ENCODE measurements around the gene KCNT1. TPM values are rescaled to one million over a fixed set of nuclear protein-coding genes. Genes with fewer than 3 reads are reported as not detected.

Gene KCNT1
- total and polyA plus RNA-seq, 2 experiments from 2014 or later: 0.27 TPM; not detected in 1

DNA sequence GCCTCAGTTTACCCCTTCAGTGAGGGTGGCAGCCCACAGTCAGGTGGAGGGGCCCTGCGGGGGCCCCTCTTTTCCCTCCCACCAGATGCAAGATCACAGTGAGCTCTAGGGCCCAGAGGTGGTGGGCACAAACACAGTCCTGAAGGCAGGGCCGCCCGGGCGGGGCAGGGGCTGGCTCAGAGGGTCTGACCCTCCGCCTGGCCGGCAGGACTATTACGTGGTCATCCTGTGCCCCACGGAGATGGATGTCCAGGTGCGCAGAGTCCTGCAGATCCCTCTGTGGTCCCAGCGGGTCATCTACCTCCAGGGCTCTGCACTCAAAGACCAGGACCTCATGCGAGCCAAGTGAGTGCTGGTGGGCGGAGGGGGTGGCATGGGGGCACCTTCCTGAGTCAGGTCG lies 63.4 kb downstream of the KCNT1 start:
- no peak for DNase-seq (ENCODE audit: low spot score)
- Histone ChIP-seq H3K4me1 (ENCODE audit: insufficient read depth) (no peaks in the 10 kb centered on the region), H3K9me2 (replicated peaks; ENCODE audit: insufficient read depth) (no peaks in the 10 kb centered on the region), H3K27me3 (no peaks in the 10 kb centered on the region), H4K20me1 (ENCODE audit: insufficient read depth, poor library complexity, severe bottlenecking) (no peaks in the 10 kb centered on the region), H3K36me3 (replicated peaks; ENCODE audit: insufficient read depth, low read depth) (no peaks in the 10 kb centered on the region), H3K79me2 (no peaks in the 10 kb centered on the region), H3K27ac (no peak overlapping the region), H3K4me3 (no peak overlapping the region), H3K4me2 (no peak overlapping the region), H3K9me3 (ENCODE audit: low read depth) (no peaks in the 10 kb centered on the region), H2AFZ (no peak overlapping the region)
- WGBS (ENCODE audit: low lambda C conversion rate, missing lambda C conversion rate): 98% methylated on average over 13 of the region's 13 CpGs
- TF ChIP-seq EZH2 (IDR thresholded peaks at IDR 0.05; ENCODE audit: borderline replicate concordance): no peak
- TF ChIP-seq EZH2phosphoT487 (IDR thresholded peaks at IDR 0.05; ENCODE audit: low read depth, severe bottlenecking, unreplicated experiment): no peak
- TF ChIP-seq CTCF (IDR thresholded peaks at IDR 0.05; ENCODE audit: poor library complexity): no peak

DNA sequence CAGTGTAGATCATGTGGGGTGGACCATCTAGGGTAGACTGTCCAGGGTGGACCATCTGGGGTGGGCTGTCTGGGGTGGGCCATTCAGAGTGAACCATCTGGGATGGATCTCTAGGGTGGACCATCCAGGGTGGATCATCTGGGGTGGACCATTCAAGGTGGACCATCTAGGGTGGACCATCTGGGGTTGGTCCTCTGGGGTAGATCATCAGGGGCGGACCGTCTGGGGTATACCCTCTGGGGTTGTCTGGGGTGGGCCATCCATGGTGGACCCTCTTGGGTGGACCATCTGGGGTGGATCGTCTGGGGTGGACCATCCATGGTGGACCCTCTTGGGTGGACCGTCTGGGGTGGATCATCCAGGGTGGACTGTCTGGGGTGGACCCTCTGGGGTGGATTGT lies 64.3 kb downstream of the KCNT1 start:
- WGBS (ENCODE audit: low lambda C conversion rate, missing lambda C conversion rate): 86% methylated on average over 2 of the region's 4 CpGs
- no peaks in the 10 kb centered on the region for H3K79me2 ChIP-seq
- no peak for DNase-seq (ENCODE audit: low spot score)

GRCh38 chr9:135766707-135767106 lies 64.7 kb downstream of the KCNT1 start:
- TF ChIP-seq CTCF (IDR thresholded peaks at IDR 0.05; ENCODE audit: poor library complexity) (no peak), EZH2phosphoT487 (IDR thresholded peaks at IDR 0.05; ENCODE audit: low read depth, severe bottlenecking, unreplicated experiment) (no peak), EZH2 (IDR thresholded peaks at IDR 0.05; ENCODE audit: borderline replicate concordance) (no peak)
- no peaks in the 10 kb centered on the region for H3K79me2 ChIP-seq
- H3K4me3 ChIP-seq: no peak overlapping the region
- 96% methylated on average over 4 of the region's 4 CpGs for whole genome bisulfite sequencing (ENCODE audit: low lambda C conversion rate, missing lambda C conversion rate)
- H4K20me1 ChIP-seq (ENCODE audit: insufficient read depth, poor library complexity, severe bottlenecking): no peaks in the 10 kb centered on the region
- H3K4me1 ChIP-seq (ENCODE audit: insufficient read depth): no peaks in the 10 kb centered on the region
- no peaks in the 10 kb centered on the region for H3K36me3 ChIP-seq (replicated peaks; ENCODE audit: insufficient read depth, low read depth)
- no peaks in the 10 kb centered on the region for H3K27me3 ChIP-seq
- H2AFZ ChIP-seq: no peak overlapping the region
- H3K27ac ChIP-seq: no peak overlapping the region
- DNase-seq (ENCODE audit: low spot score): no peak
- no peaks in the 10 kb centered on the region for H3K9me2 ChIP-seq (replicated peaks; ENCODE audit: insufficient read depth)
- H3K9me3 ChIP-seq (ENCODE audit: low read depth): no peaks in the 10 kb centered on the region
- H3K4me2 ChIP-seq: no peak overlapping the region

More for the DNA sequence above, 64.3 kb downstream of the KCNT1 start:
- H3K27ac ChIP-seq: no peak overlapping the region
- TF ChIP-seq CTCF (IDR thresholded peaks at IDR 0.05; ENCODE audit: poor library complexity): no peak
- no peak for TF ChIP-seq EZH2 (IDR thresholded peaks at IDR 0.05; ENCODE audit: borderline replicate concordance)
- no peak for TF ChIP-seq EZH2phosphoT487 (IDR thresholded peaks at IDR 0.05; ENCODE audit: low read depth, severe bottlenecking, unreplicated experiment)
- H3K4me2 ChIP-seq: no peak overlapping the region
- no peak overlapping the region for H2AFZ ChIP-seq
- H3K9me3 ChIP-seq (ENCODE audit: low read depth): no peaks in the 10 kb centered on the region
- no peak overlapping the region for H3K4me3 ChIP-seq
- H3K36me3 ChIP-seq (replicated peaks; ENCODE audit: insufficient read depth, low read depth): no peaks in the 10 kb centered on the region
- no peaks in the 10 kb centered on the region for H3K27me3 ChIP-seq
- H3K9me2 ChIP-seq (replicated peaks; ENCODE audit: insufficient read depth): no peaks in the 10 kb centered on the region
- H3K4me1 ChIP-seq (ENCODE audit: insufficient read depth): no peaks in the 10 kb centered on the region
- no peaks in the 10 kb centered on the region for H4K20me1 ChIP-seq (ENCODE audit: insufficient read depth, poor library complexity, severe bottlenecking)

Data from hepatocyte (in vitro differentiated cells).